Fibroblast of pulmonary artery (primary cell): Measurements from ENCODE around the gene MMP3.

Experiments
- DNase-seq: peaks from one replicate; pipeline ENCODE4 v3.0.0-alpha.2; 2010; ENCODE audit warnings: low read depth
- H3K4me3 ChIP-seq: replicated peaks from 2 replicates; pipeline ENCODE4 v1.5.1; 2011; ENCODE audit warnings: low read depth, mild to moderate bottlenecking, control low read depth, low read length, moderate library complexity
- TF ChIP-seq, protein P1 (sequence below): IDR thresholded peaks from 2 replicates; pipeline ENCODE4 v1.5.1; 2011; ENCODE audit warnings: mild to moderate bottlenecking, control low read depth, low read length, inconsistent platforms; ENCODE audit errors: missing control alignments

Gene MMP3

DNA sequence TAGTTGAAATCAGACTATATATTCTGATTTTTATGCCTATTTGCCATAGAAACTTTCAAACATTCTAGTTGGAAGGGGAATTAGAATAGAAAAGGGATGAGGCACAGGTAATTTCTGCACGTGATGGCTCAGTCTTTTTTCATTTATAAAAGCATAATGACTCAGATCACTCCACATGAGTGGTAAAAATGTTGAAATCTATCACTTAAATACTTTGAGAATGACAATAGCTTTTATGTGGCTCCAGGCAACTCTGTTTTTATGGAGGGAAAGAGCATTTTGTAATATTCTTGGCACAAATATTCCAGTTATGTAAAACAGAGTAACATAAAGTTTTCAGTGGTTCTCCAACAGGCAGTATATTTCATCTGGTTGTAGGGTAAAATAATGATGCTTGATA is 5.9 kb upstream of the MMP3 start:
- peak; percentile 14 for DNase-seq
- TF ChIP-seq, protein P1, sequence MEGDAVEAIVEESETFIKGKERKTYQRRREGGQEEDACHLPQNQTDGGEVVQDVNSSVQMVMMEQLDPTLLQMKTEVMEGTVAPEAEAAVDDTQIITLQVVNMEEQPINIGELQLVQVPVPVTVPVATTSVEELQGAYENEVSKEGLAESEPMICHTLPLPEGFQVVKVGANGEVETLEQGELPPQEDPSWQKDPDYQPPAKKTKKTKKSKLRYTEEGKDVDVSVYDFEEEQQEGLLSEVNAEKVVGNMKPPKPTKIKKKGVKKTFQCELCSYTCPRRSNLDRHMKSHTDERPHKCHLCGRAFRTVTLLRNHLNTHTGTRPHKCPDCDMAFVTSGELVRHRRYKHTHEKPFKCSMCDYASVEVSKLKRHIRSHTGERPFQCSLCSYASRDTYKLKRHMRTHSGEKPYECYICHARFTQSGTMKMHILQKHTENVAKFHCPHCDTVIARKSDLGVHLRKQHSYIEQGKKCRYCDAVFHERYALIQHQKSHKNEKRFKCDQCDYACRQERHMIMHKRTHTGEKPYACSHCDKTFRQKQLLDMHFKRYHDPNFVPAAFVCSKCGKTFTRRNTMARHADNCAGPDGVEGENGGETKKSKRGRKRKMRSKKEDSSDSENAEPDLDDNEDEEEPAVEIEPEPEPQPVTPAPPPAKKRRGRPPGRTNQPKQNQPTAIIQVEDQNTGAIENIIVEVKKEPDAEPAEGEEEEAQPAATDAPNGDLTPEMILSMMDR, result no peak
- no peak overlapping the region for H3K4me3 ChIP-seq

DNA sequence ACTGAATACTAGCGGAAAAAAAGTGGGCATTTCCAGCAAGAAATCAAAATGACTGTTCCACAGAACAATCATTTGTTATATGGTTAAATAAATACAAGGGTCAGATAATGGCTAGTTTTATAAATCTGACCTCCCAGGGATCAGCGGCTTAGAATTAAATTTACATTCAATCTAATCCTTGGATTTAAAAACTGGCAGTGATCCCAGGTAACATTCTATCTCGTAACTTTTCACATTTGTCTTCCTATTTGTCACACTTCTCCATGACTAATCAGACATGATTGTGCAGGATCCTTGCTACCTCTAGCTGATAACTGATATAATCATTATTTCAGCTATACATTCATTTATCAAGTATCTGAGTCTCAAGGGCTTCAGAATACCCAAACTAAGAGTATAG is 2.9 kb upstream of the MMP3 start:
- TF ChIP-seq, protein P1, result no peak
- no peak for DNase-seq

GRCh38 chr11:102842930-102843329 is 479 bp downstream of the MMP3 start:
- DNase-seq, result no peak
- TF ChIP-seq, protein P1, result no peak
- H3K4me3 ChIP-seq, result no peak overlapping the region

More for the DNA sequence above, 2.9 kb upstream of the MMP3 start:
- H3K4me3 ChIP-seq, result no peak overlapping the region

DNA sequence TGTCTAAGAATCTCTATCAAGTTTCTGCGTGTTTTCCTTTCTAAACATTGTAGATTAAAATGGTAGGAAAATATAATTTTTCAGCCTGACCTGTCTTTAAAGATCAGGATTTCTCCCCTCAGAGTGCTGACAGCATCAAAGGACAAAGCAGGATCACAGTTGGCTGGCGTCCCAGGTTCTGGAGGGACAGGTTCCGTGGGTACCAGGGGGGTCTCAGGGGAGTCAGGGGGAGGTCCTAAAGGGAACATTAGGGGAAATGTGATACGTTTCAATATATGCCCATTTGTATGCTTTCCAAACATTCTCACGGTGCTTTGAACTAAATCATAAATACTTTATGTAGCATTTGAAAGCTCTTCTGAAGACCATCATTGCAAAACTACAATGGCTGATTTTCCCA is 3.4 kb downstream of the MMP3 start:
- DNase-seq, result no peak
- TF ChIP-seq, protein P1, result no peak
- H3K4me3 ChIP-seq, result no peak overlapping the region

DNA sequence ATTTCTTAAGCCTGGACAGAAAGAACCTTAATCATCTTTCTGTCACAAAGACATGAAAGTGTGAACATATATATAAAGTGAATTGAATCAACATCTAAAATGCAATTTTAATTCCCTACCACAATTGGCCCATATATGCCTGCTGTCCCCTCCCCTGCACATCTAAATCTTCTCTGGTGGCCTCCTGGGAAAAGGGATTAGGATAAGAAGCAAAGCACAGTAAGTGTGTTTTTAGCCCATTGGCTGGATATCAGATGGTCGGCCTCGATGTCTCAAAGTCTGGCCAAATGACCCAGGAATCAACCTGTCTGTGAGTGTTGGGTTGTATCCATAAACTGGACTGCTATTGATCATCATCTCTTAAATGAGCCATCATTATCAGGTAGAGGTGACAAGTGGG is 5.8 kb downstream of the MMP3 start:
- DNase-seq, result no peak
- TF ChIP-seq, protein P1, result no peak
- H3K4me3 ChIP-seq, result no peak overlapping the region

DNA sequence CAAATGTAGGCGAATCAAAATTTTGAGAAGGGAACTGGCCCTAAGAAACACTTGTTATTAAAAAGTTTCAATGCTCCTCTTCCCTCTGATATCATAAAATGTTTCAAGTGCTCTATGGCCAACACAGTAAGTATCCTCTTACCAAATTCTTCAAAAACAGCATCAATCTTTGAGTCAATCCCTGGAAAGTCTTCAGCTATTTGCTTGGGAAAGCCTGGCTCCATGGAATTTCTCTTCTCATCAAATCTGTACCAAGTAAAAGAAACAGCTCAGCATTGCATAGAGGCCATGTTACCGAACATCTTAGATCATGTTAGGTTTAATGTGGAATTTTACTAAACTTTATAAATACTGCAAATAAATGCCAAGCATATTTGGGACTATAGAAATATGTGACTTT is 6.3 kb downstream of the MMP3 start:
- TF ChIP-seq, protein P1, result no peak
- DNase-seq, result no peak
- H3K4me3 ChIP-seq, result no peak overlapping the region

DNA sequence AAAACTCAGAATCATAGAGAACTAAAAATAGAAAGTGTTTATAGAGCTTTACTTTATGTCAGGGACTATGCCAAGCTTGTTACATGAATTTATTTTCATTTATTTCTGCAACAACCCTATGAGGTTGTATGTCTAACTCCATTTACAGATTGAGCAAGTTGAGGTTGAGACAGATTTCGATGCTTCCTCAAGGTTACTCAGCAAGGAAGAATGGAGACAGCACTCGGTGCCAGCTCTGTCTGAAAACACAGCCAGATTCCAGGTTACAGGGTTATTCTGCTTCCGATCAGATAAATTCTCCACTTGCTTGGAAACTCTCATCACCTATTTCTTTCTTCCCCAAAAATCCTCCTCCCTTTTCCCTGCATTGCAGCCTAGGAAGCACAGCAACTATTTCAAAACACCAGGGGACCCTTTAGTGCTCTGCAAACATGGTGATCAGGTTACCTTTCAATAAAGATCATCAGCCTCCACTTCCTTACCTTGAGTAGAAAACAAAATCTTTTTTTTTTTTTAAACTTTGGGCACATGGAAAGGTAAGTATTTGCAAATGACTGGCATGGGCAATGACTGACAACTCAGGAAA is 7.0 kb downstream of the MMP3 start:
- peak; percentile 31 for DNase-seq
- TF ChIP-seq, protein P1, result no peak
- no peak overlapping the region for H3K4me3 ChIP-seq
